Muscle of arm (tissue), 12 donors: Measurements from ENCODE around the gene UST. TPM values are rescaled to one million over a fixed set of nuclear protein-coding genes. Genes with fewer than 3 reads are reported as not detected.
A peak's percentile ranks its signal among the peaks of the same experiment; 100 is the strongest.
"Not testable (repeated sequence)": the region's sequence is repeated elsewhere in the genome, so short reads cannot be mapped to it uniquely, and the experiment has no call there.

Experiments used
- DNase-seq: peaks from one replicate; pipeline ENCODE4 v3.0.0-alpha.2; 2013
- polyA plus RNA-seq, 12 donors: library from polyadenylated mRNA; unstranded; fragments of 120-200 nt; gene quantifications; one replicate each; pipeline ENCODE4 v1.2.1, GENCODE V29; 2013; ENCODE audit not compliant: insufficient read length in 12 of 12

UST gene
- polyA plus RNA-seq, 12 donors = 5.8 to 20.4 (median 8.4) TPM; not detected in 1

GRCh38 chr6:148971031-148971927, 224.4 kb downstream of the UST start:
- no peak for DNase-seq

- DNase-seq = peak; percentile 87
These were observed 225.7 kb downstream of the UST start for GRCh38 chr6:148972481-148972880.

GRCh38 chr6:148973538-148974208, 226.8 kb downstream of the UST start:
- no peak for DNase-seq

DNA sequence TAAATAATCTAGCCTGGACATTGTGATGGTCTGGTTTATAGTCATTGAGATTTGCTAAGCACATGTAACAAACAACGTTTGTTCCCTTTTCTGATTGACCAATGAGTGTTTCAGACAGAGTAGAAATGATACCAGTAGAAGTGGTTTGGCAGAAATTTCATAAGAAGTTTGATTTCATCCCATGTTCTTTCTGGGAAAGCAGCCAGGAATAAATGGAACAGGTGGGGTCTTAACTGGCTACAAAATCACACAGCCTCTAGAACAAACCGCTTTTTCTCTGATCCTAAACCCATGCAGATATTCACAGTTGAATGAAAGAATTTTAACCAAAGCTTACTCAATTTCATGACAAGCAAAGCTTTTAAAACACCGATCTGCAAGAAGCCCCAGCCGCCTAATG, 227.5 kb downstream of the UST start:
- no peak for DNase-seq

DNA sequence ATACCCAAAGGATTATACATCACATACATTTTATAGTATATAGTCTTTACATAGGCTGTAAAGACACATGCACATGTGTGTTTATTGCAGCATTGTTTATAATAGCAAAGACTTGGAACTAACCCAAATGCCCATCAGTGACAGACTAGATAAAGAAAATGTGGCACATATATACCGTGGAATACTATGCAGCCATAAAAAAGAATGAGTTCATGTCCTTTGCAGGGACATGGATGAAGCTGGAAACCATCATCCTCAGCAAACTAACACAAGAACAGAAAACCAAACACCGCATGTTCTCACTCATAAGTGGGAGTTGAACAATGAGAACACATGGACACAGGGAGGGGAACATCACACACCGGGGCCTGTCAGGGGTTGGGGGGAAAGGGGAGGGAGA, 231.5 kb downstream of the UST start:
- DNase-seq = not testable (repeated sequence)

DNA sequence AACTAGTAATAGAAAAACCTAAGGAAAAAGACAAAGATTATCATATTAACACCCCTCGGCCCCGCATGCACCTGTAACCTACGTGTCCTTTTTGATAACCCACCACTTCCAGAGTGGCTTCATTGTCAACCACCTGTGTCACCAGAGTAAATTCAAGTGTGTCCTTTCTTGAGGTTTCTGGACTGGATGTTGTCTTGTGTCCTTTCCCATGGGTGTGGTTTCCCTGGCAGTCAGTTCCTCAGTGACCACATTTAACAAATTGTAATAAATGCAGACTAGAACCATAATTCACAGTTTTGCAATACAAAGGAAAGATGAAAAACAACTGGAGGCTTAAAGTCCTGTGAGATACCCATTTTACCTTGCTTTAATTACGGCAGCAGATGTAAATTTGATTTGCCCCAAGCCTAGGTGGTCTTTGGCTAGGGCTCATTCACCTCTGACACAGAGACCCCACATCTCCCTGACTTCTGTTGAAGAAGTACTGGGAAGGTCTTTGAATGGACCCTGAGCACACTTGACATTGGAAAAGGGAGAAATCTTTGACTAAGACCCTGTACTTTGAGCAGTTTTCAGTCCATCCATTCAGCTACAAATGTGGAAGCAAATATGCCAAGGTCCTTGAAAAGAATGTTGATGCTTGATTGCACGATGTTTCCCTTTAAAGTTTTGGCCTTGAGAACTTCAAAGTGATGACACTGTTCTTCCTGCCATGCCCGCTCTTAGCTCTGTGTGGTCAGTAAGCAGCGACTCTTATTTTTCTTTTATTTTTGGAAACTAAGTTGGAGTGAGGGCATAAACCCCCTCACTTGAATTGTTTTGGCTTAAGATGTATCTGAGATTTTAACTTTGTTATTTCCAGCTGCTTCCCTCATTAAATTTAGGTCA, 232.4 kb downstream of the UST start:
- no peak for DNase-seq

DNA sequence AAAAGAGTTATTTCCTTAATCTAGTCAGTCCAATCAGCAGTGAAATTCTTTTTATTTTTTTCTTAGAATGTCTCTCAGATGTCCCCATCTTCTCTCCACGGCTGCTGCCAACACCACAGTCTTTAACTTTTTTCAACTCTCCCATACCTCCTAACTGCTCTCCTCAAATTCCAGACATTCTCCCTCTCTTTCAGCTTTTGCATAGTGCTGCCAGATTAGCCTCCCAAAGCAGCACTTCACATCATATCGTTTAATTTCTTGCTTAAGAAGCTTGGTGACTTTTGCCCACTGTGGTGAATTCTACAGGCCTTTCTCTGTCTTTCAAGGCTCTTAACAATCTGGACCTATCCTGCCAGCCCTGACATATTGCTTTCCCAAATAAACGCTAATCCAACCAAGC, 233.4 kb downstream of the UST start:
- DNase-seq = no peak

DNA sequence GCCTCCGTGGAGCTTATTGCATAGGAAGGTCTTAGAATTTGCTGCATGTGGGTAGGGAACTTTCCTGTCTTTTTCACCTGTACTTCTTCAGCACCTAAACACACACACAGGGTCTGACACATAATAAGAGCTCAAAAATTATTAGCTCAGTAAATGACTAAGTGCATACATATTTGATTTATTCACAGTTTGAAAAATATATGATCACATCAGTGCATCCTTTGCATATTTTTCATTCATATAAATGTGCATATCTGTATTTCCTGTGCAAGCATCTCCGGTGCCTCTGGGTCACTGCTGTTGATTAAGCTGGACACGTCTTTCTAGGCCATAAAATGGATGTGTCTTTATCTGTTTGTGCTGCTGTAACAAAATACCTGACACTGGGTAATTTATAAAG, 234.7 kb downstream of the UST start:
- DNase-seq = no peak

DNA sequence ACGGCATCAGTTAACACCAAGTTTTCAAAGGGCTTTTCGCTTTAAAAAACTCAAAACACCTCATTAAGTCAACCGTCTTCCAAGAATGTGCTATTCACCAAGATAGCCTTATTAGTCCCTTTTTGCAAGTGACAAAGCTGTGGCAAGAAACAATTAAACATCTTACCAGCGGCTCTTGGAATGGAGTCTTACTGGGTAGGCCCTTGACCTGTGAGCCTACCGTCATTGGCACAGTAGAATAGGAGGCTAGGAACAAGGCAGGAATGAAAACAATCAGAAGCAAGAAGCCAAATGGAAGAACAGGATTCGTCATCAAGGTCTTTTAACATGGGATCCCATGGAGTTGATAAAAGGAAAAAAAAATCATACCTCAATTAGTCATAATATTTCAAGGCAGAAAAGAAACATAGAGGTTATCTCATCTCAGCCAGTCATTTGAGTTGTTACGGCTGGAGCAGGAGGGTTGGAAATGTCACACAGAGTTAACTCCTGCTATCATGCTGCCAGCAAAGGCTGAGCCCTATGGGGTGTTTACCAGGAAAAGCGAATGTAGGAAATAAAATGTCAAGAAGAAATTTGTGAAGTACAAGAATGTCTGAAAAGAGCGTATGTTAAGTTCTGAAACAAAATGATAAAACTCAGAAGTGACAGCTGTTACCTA, 236.4 kb downstream of the UST start:
- DNase-seq = no peak

GRCh38 chr6:148983966-148984365, 237.1 kb downstream of the UST start:
- DNase-seq = no peak

GRCh38 chr6:148984531-148985056, 237.8 kb downstream of the UST start:
- no peak for DNase-seq

DNA sequence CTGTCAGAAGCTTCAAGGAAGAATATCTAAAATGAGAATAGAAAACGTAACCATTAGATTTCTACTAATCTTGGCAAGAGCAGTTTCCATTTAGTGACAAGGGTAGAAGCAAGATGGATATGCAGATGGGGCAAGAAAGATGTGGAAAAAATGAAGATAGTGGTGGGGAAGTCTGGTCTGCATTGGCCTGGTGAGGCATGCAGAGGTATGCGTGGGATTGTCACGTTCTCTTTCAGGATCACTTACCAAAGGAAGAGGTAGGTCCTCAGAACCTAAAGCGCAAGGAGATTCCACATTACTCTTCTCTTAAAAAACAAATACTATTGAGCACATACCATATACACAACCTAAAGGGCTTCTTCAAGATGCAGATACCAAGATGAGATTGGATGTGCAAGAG, 238.7 kb downstream of the UST start:
- no peak for DNase-seq

DNA sequence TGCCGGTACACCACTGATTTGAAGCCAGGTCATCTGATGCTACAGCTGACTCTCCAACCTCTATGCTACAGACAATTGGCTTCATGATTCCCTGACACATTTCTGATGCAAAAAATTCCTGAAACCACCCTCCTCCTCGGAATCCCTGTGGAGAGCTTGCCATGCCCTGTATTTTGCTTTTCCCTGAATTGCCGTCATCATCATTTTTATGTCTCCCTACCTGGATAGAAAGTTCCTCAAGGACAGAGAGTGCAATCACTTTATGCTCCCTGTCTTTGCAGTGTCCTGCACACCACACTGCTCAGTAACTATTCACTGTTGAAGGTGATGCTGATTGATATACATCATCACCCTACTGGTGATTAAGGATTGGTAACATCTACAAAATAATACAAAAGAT, 239.8 kb downstream of the UST start:
- DNase-seq = no peak

DNA sequence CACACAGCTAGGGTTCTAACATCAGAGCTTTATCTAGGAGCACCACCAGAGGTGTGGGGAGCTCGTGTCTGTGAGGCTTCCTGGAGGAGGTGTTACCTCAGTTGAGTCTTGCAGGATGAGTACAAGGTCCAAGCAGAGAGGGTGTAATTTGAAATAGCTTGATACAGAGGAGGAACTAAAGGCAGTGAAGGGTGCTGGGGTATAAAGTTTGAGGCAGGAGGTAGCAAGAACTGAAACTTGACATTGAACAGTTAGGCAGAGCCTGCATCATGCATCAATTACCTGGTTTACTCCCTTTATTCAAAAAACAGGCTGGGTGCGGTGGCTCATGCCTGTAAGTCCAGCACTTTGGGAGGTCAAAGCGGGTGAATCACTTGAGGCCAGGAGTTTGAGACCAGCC, 241.2 kb downstream of the UST start:
- no peak for DNase-seq

- DNase-seq = no peak
These were observed 242.8 kb downstream of the UST start for GRCh38 chr6:148989585-148989984.

- DNase-seq = no peak
These were observed 243.6 kb downstream of the UST start for GRCh38 chr6:148990403-148990802.

GRCh38 chr6:148996815-148997214, 250.0 kb downstream of the UST start:
- no peak for DNase-seq

GRCh38 chr6:148997865-148998264, 251.0 kb downstream of the UST start:
- DNase-seq = no peak

DNA sequence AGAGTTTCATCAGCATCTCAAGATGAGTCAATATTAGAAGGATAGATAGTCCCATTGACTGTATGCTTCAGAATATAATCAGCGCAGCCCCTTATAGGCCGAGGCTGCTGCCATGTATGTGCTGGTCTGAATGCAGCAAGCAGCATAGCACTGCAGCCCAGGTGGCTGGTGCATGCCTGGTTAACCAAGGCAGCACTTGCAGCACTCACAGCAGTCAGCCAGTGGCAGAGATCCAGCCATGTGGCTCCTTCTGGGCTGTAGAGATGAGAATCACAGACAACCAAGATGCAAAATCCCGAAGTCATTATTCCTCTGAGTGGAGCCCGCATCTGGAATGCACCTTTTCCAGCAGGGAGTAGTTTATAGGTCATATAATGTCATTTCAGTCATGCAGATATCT, 251.9 kb downstream of the UST start:
- no peak for DNase-seq

DNA sequence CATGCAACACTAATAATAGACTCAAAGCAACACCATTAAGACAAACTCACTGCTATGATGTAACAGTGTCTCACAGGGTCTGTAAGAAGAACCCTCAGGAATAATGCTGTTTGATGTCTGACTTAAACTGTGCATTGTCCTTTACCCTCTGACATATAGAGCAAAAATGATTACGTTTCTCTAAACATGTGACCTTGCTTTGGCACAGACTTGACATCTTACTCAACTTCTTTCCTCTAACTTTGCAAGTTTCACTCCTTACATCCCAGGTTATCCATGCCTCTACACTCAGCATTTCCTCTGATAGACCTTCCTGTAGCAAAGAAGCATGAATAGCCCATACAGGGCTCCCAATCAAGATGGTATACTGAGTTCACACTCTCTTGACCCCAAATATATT, 252.7 kb downstream of the UST start:
- no peak for DNase-seq

DNA sequence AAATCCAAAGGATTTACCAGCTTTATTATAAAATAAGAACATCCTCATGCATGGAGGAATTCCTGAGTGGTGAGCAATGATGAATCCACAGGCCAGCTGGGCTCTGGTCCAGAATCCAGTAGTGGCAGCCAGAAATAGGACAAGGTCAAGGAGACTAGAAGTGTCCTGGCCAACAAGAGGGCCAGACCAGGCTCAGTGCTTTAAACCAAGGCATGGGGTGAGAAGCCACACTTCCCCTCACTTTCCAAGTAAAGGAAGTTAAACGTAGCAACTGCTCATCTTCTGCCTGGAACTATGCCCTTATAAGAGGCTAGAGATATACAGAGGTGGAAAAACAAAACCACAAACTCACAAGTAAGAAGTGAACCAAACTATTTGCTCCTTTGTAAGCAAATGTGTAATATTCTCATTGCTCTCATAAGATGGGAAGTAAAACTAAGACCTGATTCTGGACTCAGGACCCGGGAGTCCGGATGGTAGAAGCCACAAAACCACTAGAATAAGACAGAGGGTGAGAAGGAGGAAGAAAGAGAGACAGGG, 253.2 kb downstream of the UST start:
- DNase-seq = peak; percentile 56
